DMS 273 treated with DMSO at 0.1 percent for 48 hours (cell line): ENCODE measurements around the gene CPNE7.
"Not testable (repeated sequence)": the region's sequence is repeated elsewhere in the genome, so short reads cannot be mapped to it uniquely, and the experiment has no call there.

Source experiments
- DNase-seq: peaks from one replicate; lab custom pipeline; 2025; lab: John Stamatoyannopoulos, UW

CPNE7 gene

DNA sequence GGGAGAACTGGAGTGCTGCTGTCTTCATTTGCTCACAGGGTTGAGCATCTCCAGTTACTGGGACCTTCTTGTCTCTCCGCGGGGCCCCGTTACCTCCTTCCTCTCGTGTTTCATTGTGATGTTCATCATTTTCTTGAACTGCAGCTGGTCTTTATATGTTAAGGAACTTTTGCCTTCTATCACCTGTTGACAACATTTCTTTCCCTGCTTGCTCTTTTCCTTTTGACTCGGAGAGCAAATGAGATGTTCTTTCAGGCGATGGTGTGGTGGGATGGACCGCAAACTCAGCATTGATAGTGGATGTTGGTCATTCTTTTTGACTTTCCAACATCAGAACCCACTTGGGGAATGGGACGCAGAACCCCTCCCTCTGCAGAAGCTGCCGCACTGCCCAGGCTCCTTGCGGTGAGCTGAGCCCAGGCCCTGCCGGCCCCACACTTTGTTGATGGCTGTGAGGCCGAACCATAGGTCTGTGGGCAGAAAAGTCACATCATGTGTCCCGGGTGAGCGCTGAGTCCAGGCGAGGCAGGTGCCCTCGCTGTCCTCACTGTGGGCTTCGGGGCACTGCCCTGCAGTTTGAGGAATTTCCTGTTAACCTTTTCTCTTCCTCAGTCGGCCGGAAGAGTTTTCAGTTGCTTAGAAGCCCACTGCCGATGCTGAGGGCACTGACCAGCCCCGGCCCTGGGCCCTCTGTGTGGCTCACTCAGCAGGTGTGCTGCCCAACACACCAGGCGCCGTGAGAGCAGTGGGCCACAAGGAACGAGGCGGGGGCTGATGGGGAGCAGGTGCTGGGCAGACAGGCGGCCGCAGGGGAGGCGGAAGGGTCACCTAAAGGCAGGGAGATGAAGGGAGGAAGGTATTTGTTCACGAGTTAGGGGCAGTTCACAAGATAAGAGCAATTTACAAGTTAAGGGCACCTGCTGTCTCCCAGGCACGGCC lies 7.6 kb upstream of the CPNE7 start:
- no peak for DNase-seq

DNA sequence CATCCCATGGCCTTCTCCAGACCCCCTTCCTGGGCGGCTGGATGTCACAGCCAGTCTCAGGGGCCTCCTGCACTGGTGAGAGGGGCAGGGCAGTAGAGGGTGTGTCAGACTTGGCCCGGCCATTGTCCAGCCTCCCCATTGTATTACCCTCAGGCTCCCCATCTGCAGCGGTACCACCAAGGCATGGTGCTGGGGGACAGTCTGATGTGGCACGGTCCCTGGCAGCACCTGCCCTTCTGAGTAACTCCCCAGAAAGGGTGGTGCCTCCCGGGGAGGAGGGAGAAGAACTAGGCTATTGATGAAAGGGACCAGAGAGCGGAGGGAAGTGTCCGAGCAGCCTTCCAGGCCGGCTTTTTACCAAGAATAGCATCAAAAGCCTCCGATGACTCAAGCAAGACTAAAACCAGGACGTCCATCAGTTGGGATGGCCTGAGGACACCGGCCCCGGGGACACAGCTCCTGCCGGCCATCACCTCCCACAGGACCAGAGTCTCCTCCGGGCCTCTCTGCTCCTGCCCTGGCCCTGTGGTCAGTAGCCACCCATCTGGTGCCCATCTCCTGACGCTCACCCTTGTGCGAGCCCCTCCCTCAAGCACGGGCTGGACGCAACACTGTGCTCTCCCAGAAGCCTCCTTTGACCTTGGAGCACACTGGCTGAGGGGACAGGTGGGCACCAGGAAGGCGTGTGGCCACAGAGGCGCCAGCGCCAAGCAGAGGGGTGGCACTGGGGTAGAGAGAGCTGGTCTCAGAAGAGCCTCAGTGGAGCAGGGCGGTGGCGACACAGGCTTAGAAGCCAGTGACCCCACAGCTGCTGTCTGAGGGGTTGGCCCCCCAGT lies 5.8 kb upstream of the CPNE7 start:
- DNase-seq: no peak

DNA sequence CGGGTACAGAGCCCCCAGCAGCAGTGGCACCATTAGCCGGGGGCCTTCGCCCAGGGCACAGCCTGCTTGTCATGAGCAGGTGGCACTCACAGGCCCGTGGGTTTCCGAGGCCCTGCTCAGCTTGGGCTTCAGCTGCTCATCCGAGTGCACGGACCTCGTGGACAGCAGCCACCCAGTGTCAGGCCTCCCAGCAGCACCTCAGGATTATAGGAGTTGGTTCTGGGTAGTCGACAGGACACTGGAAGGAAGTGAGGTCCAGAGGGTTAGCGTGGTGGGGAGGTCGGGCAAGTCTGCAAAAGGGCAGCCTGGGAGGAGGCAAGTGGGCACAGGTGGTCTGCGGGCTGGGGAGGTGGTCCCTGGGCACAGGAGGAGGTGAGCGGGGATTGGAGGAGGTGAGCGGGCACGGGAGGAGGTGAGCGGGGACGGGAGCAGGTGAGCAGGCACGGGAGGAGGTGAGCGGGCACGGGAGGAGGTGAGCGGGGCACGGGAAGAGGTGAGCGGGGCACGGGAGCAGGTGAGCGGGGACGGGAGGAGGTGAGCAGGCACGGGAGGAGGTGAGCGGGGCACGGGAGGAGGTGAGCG lies 5.1 kb upstream of the CPNE7 start:
- DNase-seq: no peak

DNA sequence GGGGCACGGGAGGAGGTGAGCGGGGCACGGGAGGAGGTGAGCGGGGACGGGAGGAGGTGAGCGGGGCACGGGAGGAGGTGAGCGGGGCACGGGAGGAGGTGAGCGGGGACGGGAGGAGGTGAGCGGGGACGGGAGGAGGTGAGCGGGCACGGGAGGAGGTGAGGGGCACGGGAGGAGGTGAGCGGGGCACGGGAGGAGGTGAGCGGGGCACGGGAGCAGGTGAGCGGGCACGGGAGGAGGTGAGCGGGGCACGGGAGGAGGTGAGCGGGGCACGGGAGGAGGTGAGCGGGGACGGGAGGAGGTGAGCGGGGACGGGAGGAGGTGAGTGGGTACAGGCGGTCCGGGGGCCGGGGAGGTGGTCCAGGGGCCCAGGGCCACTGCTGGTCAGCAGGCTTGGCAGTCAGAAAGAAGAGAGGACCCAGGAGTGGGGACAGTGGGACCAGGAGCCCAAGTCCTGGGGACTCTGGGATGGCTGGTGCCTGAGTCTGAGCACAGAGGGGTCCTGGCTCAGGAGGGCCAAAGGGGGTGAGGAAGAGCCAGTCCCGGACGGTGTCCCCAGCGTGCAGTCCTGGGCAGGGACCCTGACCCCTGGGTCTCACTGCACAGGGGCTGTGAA lies 4.5 kb upstream of the CPNE7 start:
- DNase-seq: not testable (repeated sequence)

DNA sequence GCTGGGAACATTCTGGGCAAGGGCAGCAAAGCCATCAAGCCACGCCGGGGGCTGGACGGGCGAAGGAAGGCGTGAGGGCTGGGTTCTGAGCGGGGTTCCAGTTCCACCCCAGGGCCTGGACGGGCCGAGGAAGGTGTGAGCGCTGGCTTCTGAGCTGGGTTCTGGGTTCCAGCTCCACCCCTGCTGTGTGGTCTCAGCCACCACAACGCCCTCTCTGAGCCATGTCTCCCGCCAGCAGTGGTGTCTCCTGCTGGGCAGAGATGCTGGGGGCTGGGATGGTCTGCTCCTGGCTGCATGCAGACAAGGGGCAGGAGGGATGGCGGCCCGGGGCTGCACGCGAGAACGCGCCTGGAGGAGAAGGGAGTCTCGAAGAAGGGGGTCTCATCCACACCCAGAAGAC lies 3.9 kb upstream of the CPNE7 start:
- no peak for DNase-seq

DNA sequence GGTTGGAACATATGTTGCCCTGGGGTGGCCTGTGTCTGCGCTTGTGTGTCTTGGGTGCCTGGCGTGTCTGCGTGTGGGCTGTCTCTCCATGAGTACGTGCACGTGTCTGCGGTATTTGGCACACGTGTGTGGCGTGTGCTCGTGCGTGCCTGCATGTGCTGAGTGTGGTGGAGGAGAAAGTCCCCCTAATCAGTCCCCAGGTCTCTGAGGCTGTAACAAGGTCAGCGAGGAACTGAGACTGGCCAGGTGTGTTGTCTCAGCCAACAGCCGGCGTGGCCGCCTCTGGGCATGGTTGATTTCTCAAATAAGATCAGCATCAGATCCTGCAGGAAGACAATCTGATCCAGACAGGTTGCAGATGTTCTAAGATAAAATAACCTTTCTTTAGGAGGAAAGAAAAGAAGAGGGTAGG lies 3.5 kb upstream of the CPNE7 start:
- no peak for DNase-seq

DNA sequence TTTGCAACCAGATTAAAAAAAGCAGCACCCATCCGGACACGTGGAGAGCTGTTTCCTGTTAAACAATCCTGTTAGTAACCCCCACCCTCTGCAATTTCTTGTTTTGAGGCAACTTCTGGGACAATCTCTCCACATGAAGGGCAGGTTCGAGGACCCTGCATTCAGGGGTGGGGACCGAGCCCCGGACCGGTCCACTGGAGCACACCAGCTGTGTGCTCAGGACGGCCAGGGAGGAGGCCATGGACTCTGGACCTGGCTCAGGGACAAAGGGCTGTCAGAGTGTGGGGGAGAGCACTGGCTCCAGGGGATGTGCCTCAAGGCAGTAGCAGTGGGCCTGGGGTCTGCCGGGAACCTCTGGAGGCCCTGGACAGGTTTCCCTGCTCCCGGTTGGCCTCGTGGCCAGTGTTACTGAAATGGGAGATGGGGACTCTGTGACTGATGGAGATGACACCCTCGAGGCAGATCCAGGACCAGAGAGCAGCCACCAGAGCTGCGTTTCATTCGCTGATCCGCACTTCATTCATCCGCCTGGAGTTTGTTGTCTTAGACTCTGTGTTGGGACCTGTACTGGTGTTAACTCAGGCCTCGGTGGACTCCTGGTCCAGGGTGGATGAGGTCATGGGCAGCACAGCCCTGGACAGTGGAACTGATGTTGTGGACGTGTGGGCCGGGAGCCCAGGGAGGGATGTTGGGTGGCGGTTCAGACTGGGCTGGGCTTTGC lies 2.9 kb upstream of the CPNE7 start:
- DNase-seq: no peak

DNA sequence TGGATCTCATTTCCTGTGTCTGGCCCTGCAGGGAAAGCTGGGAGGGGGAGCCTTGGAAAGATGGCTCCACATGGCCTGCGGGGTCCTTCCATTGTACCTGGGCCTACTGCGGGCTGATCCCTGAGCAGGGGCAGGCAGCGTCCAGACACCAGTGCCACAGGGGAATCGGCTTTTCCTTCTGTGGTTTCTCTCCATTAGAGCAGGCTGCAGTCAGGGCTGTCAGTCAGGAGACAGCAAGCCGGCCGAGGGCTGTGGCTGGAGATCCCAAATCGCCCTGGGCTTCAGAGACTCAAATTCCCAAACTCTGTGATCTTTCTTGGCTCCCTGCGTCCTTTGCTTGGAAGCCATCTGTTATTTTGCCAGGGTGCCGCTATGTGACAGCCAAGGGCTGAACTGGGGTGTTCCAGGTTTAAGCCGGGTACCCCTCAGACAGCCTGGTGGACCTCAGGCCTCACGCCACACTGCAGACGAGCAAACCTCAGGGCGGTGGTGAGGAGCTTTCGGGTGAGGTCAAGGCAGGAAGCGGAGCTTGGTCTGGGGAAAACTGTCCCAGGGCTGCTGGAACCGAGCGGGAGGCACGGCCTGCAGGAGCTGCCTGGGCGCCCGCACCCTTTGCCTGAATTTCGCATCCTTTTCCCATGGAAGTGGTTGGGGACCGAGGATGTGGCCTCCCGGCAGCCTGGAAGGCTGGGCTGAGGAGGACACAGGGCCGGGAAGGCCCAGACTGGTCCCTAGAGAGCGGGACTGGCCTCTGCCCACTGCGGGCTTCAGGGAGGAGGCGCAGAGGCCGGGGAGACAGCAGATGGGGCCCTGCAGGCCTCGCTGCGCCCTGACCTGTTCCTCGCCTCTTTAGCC lies 1.5 kb upstream of the CPNE7 start:
- DNase-seq: no peak

DNA sequence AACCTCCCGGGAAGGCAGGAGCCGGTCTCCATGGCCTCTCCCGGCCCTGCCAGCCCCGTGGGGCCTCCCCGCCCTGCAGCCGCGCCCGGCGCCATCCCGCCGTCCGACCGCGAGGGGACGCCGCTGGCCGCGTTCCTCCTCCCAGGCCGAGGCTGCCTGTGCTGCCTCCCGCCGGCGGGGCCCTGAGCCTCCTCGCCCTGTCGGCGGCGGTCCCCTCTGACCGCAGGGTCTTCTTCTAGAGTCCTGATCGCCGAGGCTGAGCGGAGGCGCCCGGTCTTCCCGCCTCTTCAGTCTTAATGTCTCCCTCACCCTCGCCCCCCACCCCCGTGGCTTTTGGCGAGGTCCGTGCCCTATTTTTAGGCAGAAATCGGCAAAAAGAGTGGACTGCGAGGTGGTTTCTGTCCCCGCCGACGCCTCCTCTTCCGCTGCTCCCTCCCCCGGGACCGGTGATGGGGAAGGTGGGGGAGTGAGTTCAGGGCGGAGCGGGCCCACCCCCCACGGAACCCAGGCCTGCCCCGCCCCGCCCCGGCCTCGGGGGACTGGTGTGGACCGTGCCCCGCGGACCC lies 794 bp upstream of the CPNE7 start:
- peak; percentile 26 for DNase-seq

DNA sequence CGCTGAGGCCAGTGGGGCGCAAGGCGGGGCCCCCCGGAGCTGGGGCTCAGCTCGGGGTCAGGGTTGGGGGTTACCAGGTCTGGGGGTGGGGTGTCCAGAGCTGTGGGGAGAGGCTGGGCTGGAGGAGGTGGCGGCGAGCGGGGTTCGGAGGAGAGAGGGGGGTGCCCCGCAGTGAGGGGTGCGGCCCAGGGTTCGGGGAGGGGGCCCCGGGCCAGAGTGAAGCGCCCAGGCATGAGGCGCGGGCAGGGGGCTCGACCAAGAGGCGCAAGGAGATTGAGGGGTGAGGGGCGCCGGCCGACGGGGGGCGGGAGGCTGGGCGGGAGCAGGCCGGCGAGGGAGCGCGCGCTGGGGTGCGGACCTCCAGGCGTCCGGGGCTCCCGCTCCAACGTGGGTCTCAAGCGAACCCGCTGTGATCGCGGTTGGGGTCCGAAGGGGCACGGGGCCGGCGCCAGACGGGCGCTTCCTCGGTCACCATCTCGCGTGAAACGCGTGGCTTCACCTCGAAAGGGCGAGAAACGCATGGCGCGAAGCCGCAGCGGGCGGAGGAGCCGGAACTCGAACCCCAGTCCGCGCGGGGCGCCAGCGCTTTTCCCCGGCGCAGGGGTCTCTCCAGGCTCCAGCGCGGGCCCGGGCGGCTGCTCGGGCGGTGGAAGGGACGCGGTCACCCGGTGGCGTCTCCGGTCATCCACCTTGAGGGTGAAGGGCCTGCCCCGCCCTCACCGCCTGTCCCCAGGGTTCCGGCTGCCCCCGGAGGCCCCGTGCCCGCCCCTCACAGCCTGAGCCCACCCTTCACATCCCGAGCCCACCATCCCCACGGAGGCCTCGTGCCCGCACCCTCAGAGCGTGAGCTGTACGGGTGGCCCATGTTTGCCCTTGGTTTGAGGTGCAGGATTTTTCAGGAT lies 846 bp downstream of the CPNE7 start:
- DNase-seq: no peak

DNA sequence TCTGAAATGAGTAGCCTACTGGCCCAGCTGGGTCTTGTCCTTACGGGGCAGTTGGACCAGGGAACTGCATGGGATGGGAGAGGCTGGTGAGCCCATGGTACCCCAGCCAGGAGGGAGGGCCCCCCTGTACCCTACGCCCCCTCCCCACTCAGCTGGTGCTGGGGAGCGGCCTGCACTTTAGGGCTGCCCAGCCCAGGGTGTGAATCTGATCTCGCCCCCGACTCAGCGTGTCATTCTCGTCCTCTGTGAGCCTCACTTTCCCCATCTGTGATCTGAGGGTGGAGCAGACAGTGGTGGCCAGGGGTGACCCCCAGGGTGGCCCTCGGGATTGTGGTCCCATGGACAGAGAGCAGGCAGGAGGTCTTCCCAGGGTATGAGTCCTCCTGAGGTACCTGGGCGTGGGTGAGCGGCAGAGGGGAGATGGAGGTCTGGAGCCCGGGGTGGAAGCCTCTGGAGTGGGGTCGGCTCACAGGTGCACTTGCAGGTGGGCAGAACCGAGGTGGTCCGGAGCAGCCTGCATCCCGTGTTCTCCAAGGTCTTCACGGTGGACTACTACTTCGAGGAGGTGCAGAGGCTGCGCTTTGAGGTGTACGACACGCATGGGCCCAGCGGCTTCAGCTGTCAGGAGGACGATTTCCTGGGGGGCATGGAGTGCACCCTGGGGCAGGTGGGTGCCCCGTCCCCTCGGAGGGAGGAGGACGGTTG lies 1.6 kb downstream of the CPNE7 start:
- no peak for DNase-seq

DNA sequence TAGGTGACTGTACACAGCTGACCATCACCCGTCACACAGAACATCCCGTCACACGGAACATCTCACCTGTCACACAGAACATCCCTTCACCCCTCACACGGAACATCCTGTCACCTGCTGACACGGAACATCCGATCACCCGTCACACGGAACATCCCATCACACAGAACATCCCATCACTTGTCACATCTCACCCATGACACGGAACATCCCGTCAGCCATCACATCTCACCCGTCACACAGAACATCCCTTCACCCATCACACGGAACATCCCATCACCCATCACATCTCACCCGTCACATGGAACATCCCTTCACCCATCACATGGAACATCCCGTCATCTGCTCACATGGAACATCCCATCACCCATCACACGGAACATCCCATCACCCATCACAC lies 3.8 kb downstream of the CPNE7 start:
- no peak for DNase-seq

DNA sequence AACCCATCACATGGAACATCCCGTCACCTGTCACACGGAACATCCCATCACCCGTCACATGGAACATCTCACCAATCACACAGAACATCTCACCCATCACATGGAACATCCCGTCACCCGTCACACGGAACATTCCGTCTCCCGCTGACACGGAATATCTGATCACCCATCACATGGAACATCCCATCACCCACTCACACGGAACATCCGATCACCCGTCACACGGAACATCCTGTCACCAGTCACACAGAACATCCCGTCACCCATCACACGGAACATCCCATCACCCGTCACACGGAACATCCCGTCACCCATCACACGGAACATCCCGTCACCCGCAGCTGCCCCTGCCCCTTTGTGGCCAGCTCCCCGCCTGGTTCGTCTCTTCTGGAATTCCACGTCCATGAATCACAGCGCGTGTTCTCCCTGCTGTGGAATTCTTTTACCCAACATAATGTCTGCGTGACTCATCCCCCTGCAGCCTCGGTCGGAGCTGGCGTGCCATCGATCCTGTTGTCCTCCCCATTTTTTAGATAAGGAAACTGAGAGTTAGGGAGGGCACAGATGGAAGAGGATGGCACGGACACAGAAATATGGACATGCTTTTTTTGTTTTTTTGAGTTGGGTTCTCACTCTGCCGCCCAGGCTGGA lies 5.6 kb downstream of the CPNE7 start:
- DNase-seq: no peak

DNA sequence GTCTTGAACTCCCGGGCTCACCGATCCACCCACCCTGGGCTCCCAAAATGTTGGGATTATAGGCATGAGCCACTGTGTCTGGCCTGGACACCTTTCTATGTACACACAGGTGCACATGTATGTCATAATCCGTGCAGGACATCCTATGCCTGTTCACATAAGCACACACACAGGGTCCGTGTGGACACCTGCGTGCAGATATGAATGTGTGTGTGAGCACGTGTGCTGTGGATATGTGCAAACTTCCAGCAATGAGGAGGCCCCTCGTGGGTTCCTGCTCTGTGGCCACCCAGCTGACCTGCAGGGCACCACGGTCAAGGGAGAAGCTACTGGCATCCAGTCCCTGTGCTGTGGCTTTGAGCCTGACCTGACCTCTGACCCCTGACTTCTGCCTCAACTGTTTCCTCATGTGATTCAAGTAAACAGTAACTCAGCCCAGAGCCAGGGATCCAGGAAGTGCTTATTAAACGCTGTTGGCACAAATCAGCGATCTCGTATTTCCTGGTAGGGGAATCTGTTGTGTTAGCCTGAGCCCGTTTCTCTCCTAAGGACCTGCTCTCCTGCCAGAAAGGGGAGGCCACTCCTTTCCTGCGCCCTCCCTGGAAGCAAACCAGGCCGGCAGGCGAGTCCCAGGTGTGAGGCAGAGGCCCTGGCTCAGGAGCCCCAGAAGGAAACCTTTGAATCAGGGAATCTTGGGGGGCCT lies 6.5 kb downstream of the CPNE7 start:
- DNase-seq: no peak

DNA sequence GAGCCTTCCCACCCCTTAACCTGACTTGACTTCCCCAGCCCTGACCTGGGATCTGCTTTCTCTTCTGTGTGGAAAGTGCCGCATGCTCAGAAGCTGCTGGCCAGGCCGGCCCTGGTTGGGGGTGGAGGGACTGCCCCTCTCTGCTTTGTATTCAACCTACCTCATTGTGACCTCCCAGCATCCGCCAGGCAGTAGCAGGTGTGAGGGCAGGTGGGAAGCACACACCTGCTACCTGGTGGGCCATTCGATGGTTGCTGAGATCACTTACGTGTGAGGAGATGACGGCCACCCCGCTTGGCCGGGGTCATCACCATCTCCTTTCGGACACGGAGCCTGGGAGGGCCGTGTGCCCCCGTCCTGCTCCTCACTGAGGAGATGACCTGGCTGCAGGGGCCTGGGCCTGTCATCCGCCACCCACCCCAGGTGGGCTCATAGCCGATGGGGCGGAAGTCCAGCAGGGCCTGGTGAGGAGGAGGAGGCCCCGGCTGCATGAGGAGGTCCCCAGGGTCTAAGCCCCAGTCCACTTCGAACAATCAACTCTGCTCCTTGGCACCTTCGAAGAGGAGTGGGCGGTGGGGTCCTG lies 7.1 kb downstream of the CPNE7 start:
- no peak for DNase-seq

DNA sequence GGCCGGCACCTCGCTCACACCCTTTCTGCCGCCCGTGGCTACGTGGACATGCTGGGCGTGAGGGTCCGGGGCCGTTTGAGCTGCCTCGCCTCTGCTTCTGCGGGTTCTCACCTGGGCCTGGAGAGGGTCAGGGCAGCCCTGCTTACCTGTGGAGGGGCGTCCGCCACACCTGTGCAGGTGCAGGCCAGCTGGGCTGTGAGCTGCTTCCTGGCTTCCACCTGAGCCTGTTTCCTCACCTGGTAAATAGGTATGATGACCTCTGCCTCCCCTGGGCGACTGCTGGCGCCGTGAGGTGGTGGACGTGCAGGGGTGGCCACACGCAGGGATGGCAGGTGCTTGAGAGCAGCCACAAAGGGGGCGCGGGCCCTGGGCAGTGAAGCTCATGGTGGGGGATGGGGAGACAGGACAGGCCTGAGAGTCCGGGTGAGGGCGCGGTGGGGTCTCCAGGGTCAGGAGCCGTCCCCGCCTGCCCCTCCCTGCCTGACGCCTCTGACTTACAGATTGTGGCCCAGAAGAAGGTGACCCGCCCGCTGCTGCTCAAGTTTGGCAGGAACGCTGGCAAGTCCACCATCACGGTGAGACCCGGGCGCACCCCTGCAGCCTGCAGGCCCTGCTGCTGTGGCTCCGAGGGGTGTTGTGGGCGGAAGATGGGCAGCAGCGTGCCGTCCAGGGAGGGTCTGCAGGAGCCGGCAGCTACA lies 7.8 kb downstream of the CPNE7 start:
- DNase-seq: no peak
